OCI-LY1 (cell line): ENCODE results near the gene AGAP3.

Source experiments
- H2AFZ ChIP-seq: fragments of 200-600 bp; sonication (generic), shearing (Covaris generic); 2 replicates; pipeline ENCODE4 v1.6.0; 2014; ENCODE audit warnings: antibody characterized with exemption, mild to moderate bottlenecking, low read length
- H3F3A ChIP-seq: fragments of 200-600 bp; sonication (generic), shearing (Covaris generic); 2 replicates; pipeline ENCODE4 v1.6.0; 2014; ENCODE audit warnings: mild to moderate bottlenecking, antibody characterized with exemption, low read length, moderate library complexity; ENCODE audit not compliant: insufficient read depth
- H3K27ac ChIP-seq: fragments of 200-600 bp; sonication (generic); 2 replicates; pipeline ENCODE4 v1.5.1; 2014; ENCODE audit warnings: low read length, mixed run types, mild to moderate bottlenecking, low read depth; ENCODE audit not compliant: poor library complexity, severe bottlenecking
- H3K27me3 ChIP-seq: fragments of 200-600 bp; sonication (generic); 2 replicates; pipeline ENCODE4 v1.6.0; 2014; ENCODE audit warnings: antibody characterized with exemption, mild to moderate bottlenecking, low read length, moderate library complexity; ENCODE audit not compliant: insufficient read depth
- H3K36me3 ChIP-seq: fragments of 200-600 bp; sonication (generic); 2 replicates; pipeline ENCODE4 v1.6.1; 2014; ENCODE audit warnings: mild to moderate bottlenecking, antibody characterized with exemption, low read length, moderate library complexity, mixed read lengths; ENCODE audit not compliant: insufficient read depth
- H3K4me1 ChIP-seq: fragments of 200-600 bp; sonication (generic); 2 replicates; pipeline ENCODE4 v1.5.1; 2014; ENCODE audit warnings: mild to moderate bottlenecking, low read length, moderate library complexity; ENCODE audit not compliant: insufficient read depth, severe bottlenecking
- H3K4me2 ChIP-seq: fragments of 200-600 bp; sonication (generic), shearing (Covaris generic); 2 replicates; pipeline ENCODE4 v1.6.1; 2014; ENCODE audit warnings: low read length
- H3K4me3 ChIP-seq: fragments of 200-600 bp; sonication (generic); 2 replicates; pipeline ENCODE4 v1.5.1; 2014; ENCODE audit warnings: low read length, low read depth, mild to moderate bottlenecking, mixed read lengths; ENCODE audit not compliant: poor library complexity, severe bottlenecking
- H3K79me2 ChIP-seq: fragments of 200-600 bp; shearing (Covaris generic); 2 replicates; pipeline ENCODE4 v1.6.1; 2016; ENCODE audit warnings: mixed run types, low read length, mixed read lengths; ENCODE audit not compliant: insufficient read depth
- H3K9ac ChIP-seq: fragments of 200-600 bp; sonication (generic), shearing (Covaris generic); 2 replicates; pipeline ENCODE4 v1.6.1; 2014; ENCODE audit warnings: mild to moderate bottlenecking, low read length, mixed read lengths
- H3K9me2 ChIP-seq: fragments of 200-600 bp; sonication (generic), shearing (Covaris generic); 2 replicates; pipeline ENCODE4 v1.6.1; 2014; ENCODE audit warnings: low read depth, mild to moderate bottlenecking, low read length, mixed read lengths
- H3K9me3 ChIP-seq: fragments of 200-600 bp; shearing (Covaris generic); 2 replicates; pipeline ENCODE4 v1.6.1; 2014; ENCODE audit warnings: low read length, mixed read lengths
- H4K20me1 ChIP-seq: fragments of 200-600 bp; sonication (generic), shearing (Covaris generic); 2 replicates; pipeline ENCODE4 v1.6.0; 2016; ENCODE audit warnings: mild to moderate bottlenecking, low read length; ENCODE audit not compliant: insufficient read depth
- EZH2 ChIP-seq: fragments of 200-600 bp; sonication (generic), shearing (Covaris generic); IDR thresholded peaks from 2 replicates; pipeline ENCODE4 v1.8.0; 2017; ENCODE audit warnings: borderline replicate concordance, mixed run types, mild to moderate bottlenecking, antibody characterized with exemption, low read length, moderate library complexity, mixed read lengths
- TF ChIP-seq, protein P1 (sequence below): fragments of 200-600 bp; sonication (generic), shearing (Covaris generic); IDR thresholded peaks from 2 replicates; pipeline ENCODE4 v1.5.1; 2017; ENCODE audit warnings: mild to moderate bottlenecking, antibody characterized with exemption, low read length, moderate library complexity, mixed read lengths

Gene AGAP3

DNA sequence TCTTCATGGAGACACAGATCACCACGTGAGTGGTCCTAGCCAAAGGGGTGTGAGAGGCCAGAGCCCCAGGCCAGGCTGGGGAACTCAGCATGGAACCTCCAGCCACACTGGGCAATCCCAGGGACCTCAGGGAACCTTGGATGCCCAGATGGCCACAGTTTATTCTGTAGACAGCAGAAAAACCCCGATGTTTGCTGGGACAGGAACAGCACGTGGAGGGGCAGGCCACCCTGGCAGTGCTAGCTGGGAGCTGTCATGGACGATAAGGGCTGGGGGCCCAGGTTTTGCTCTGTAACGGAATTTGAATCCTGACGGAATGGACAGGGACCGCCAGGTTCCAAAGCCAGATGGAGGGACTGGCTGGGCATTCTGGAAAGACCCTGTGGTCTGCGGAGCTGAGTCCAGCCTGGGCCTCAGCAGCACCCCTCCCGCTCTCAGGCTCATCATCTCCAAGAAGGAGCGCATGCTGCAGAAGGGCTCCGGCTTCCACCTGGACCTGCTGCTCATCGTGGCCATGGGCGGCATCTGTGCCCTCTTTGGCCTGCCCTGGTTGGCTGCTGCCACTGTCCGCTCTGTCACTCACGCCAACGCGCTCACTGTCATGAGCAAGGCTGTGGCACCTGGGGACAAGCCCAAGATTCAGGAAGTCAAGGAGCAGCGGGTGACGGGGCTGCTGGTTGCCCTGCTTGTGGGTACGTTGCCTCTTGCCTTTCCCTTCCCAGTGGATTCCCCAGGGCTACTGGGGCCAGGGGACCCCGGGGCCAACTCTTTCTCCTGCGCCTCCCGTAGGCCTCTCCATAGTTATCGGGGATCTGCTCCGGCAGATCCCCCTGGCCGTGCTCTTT lies 11.2 kb upstream of the AGAP3 start:
- Histone ChIP-seq H3K36me3 (peaks cover 69% of the 10 kb centered on the region), H3F3A (peaks cover 4% of the 10 kb centered on the region; the same call in 1 of the 2 replicates), H3K4me1 (peaks cover 20% of the 10 kb centered on the region), H3K9me2 (no peaks in the 10 kb centered on the region), H3K4me3 (no peak overlapping the region), H3K9ac (no peak overlapping the region), H3K27ac (no peak overlapping the region), H3K4me2 (no peak overlapping the region), H3K9me3 (no peaks in the 10 kb centered on the region), H2AFZ (no peak overlapping the region), H3K79me2 (no peaks in the 10 kb centered on the region), H3K27me3 (no peaks in the 10 kb centered on the region), H4K20me1 (no peaks in the 10 kb centered on the region)
- TF ChIP-seq, protein P1, sequence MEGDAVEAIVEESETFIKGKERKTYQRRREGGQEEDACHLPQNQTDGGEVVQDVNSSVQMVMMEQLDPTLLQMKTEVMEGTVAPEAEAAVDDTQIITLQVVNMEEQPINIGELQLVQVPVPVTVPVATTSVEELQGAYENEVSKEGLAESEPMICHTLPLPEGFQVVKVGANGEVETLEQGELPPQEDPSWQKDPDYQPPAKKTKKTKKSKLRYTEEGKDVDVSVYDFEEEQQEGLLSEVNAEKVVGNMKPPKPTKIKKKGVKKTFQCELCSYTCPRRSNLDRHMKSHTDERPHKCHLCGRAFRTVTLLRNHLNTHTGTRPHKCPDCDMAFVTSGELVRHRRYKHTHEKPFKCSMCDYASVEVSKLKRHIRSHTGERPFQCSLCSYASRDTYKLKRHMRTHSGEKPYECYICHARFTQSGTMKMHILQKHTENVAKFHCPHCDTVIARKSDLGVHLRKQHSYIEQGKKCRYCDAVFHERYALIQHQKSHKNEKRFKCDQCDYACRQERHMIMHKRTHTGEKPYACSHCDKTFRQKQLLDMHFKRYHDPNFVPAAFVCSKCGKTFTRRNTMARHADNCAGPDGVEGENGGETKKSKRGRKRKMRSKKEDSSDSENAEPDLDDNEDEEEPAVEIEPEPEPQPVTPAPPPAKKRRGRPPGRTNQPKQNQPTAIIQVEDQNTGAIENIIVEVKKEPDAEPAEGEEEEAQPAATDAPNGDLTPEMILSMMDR = no peak
- no peak for TF ChIP-seq EZH2

DNA sequence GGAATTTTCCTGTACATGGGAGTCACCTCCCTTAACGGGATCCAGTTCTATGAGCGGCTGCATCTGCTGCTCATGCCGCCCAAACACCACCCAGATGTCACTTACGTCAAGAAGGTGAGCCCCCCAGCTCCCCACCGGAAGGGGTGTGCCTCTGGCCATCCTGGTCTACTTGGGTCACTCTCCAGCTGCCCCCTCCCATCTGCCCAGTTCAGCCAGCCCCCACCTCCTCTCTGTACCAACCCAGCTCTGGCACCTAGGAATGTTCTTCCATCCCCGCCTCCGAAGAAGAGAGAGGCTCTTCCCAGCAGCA lies 10.7 kb upstream of the AGAP3 start:
- no peaks in the 10 kb centered on the region for H3K9me3 ChIP-seq
- H3K36me3 ChIP-seq = peaks cover 64% of the 10 kb centered on the region
- H3K4me2 ChIP-seq = no peak overlapping the region
- no peak overlapping the region for H3K9ac ChIP-seq
- H4K20me1 ChIP-seq = no peaks in the 10 kb centered on the region
- H3K4me3 ChIP-seq = no peak overlapping the region
- no peaks in the 10 kb centered on the region for H3K27me3 ChIP-seq
- no peak overlapping the region for H3K27ac ChIP-seq
- peaks cover 21% of the 10 kb centered on the region for H3K4me1 ChIP-seq
- no peak for TF ChIP-seq EZH2
- TF ChIP-seq, protein P1 = no peak
- H3F3A ChIP-seq = peaks cover 4% of the 10 kb centered on the region; the same call in 1 of the 2 replicates
- H2AFZ ChIP-seq = no peak overlapping the region
- no peaks in the 10 kb centered on the region for H3K79me2 ChIP-seq
- no peaks in the 10 kb centered on the region for H3K9me2 ChIP-seq

DNA sequence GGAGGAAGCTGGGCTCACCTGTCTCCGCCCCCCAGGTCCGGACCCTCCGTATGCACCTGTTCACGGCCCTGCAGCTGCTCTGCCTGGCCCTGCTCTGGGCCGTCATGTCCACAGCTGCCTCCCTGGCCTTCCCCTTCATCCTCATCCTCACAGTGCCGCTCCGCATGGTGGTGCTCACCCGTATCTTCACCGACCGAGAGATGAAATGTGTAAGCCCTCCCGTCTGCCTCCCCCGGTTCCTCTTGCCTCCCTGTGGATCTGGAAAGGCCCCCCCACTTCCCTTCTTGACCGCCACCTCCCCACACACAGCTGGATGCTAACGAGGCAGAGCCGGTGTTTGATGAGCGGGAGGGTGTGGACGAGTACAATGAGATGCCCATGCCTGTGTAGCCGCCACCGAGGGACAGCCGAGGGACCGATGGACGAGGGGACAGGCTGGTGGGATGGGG lies 10.3 kb upstream of the AGAP3 start:
- H3K4me1 ChIP-seq = peaks cover 23% of the 10 kb centered on the region
- H3K9ac ChIP-seq = no peak overlapping the region
- TF ChIP-seq EZH2 = no peak
- TF ChIP-seq, protein P1 = no peak
- H3K79me2 ChIP-seq = no peaks in the 10 kb centered on the region
- H3K36me3 ChIP-seq = peaks cover 60% of the 10 kb centered on the region
- H4K20me1 ChIP-seq = no peaks in the 10 kb centered on the region
- H3K4me3 ChIP-seq = no peak overlapping the region
- no peak overlapping the region for H3K4me2 ChIP-seq
- no peak overlapping the region for H2AFZ ChIP-seq
- H3F3A ChIP-seq = peaks cover 4% of the 10 kb centered on the region; the same call in 1 of the 2 replicates
- no peaks in the 10 kb centered on the region for H3K27me3 ChIP-seq
- H3K9me3 ChIP-seq = no peaks in the 10 kb centered on the region
- H3K27ac ChIP-seq = no peak overlapping the region
- H3K9me2 ChIP-seq = no peaks in the 10 kb centered on the region
